ENCODE measurements around the gene C1orf21.

The C1orf21 gene

DNA sequence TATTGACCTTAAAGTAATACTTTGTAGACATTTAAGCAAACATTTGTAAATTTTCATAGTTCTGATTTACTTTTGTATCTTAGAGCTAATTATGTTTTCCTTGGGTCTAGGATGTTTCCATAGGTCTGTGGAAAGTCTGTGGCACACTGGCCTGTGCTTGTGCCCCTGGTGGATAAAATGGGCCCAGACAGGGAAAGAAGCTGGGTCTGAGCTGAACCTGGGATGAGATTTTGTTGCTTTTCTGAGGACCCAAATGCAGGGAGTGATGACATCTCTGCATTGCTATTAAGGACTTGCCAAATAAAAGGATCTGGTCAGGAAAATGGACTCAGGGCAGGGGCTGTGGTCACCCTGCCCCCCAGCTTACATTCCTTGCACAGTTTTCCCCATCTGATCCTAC, 41.8 kb downstream of the C1orf21 start:
- TF ChIP-seq RARB (CRISPR knock-in tag; IDR thresholded peaks at IDR 0.05) (no peak), SNAI2 (CRISPR knock-in tag; IDR thresholded peaks at IDR 0.05) (no peak), ZNF70 (CRISPR knock-in tag; IDR thresholded peaks at IDR 0.05) (no peak), BACH2 (CRISPR knock-in tag; IDR thresholded peaks at IDR 0.05; ENCODE audit: borderline replicate concordance) (no peak)
- no peak for ATAC-seq

DNA sequence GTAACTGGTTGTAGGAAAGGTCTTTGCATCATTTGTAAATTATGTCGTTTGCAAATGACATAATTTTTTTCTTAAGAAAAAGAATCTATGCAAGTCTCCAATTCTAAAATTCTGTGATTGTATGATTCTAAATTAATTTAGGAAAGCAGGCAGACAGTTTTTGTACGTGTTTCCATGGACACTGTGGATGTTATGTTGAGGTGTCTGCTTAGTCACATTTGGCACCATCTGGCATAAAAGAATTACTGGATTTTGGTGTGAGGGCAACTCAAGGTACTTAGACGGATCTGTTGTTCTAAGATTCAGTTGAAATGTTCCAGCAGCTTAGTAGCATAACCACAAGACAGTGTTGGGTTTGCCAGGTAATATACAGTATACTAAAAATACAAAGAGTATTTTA, 42.5 kb downstream of the C1orf21 start:
- ATAC-seq = no peak

DNA sequence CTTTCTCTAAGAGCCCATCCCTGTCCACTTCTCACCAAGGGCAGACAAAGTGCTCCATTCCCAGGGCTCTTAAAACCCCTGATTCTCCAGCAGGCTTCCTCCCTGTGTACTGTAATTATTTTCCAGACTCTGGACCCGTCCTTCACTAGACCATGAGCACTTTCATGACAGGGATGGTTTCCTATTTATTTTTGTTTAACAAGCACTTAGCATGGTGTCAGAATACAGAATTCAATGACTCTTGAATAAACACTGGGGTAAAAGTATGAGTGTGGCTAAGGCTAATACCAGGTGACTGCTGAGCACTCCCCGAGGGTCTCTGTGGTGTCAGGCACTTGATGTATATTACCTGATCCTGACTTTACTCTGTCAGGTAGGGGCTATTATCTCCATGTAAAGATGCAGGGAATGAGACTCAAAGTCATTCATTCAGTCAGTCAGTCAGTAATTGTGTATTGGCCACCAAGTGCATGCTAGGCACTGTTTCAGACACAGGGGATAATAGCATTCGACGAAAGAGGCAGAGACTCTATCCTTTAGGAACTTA, 47.2 kb downstream of the C1orf21 start:
- ATAC-seq = no peak
- TF ChIP-seq GLIS3 (CRISPR knock-in tag; IDR thresholded peaks at IDR 0.05) = no peak
- TF ChIP-seq BACH2 (CRISPR knock-in tag; IDR thresholded peaks at IDR 0.05; ENCODE audit: borderline replicate concordance) = no peak
- TF ChIP-seq ZC3H10 (CRISPR knock-in tag; IDR thresholded peaks at IDR 0.05) = no peak
- TF ChIP-seq RARB (CRISPR knock-in tag; IDR thresholded peaks at IDR 0.05) = no peak
- TF ChIP-seq, protein P1, sequence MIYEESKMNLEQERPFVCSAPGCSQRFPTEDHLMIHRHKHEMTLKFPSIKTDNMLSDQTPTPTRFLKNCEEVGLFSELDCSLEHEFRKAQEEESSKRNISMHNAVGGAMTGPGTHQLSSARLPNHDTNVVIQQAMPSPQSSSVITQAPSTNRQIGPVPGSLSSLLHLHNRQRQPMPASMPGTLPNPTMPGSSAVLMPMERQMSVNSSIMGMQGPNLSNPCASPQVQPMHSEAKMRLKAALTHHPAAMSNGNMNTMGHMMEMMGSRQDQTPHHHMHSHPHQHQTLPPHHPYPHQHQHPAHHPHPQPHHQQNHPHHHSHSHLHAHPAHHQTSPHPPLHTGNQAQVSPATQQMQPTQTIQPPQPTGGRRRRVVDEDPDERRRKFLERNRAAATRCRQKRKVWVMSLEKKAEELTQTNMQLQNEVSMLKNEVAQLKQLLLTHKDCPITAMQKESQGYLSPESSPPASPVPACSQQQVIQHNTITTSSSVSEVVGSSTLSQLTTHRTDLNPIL (CRISPR knock-in tag; IDR thresholded peaks at IDR 0.05; ENCODE audit: low read depth) = no peak
- no peak for TF ChIP-seq ZNF70 (CRISPR knock-in tag; IDR thresholded peaks at IDR 0.05)
- no peak for TF ChIP-seq TOX (CRISPR knock-in tag; IDR thresholded peaks at IDR 0.05; ENCODE audit: borderline replicate concordance)
- TF ChIP-seq ZFP3 (CRISPR knock-in tag; IDR thresholded peaks at IDR 0.05) = no peak

More for the DNA sequence above, 42.5 kb downstream of the C1orf21 start:
- TF ChIP-seq, protein P1 (CRISPR knock-in tag; IDR thresholded peaks at IDR 0.05; ENCODE audit: low read depth) = no peak
- TF ChIP-seq, protein P2, sequence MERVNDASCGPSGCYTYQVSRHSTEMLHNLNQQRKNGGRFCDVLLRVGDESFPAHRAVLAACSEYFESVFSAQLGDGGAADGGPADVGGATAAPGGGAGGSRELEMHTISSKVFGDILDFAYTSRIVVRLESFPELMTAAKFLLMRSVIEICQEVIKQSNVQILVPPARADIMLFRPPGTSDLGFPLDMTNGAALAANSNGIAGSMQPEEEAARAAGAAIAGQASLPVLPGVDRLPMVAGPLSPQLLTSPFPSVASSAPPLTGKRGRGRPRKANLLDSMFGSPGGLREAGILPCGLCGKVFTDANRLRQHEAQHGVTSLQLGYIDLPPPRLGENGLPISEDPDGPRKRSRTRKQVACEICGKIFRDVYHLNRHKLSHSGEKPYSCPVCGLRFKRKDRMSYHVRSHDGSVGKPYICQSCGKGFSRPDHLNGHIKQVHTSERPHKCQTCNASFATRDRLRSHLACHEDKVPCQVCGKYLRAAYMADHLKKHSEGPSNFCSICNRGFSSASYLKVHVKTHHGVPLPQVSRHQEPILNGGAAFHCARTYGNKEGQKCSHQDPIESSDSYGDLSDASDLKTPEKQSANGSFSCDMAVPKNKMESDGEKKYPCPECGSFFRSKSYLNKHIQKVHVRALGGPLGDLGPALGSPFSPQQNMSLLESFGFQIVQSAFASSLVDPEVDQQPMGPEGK (CRISPR knock-in tag; IDR thresholded peaks at IDR 0.05; ENCODE audit: borderline replicate concordance) = no peak
- TF ChIP-seq CSDC2 (CRISPR knock-in tag; IDR thresholded peaks at IDR 0.05) = no peak
- TF ChIP-seq, protein P3, sequence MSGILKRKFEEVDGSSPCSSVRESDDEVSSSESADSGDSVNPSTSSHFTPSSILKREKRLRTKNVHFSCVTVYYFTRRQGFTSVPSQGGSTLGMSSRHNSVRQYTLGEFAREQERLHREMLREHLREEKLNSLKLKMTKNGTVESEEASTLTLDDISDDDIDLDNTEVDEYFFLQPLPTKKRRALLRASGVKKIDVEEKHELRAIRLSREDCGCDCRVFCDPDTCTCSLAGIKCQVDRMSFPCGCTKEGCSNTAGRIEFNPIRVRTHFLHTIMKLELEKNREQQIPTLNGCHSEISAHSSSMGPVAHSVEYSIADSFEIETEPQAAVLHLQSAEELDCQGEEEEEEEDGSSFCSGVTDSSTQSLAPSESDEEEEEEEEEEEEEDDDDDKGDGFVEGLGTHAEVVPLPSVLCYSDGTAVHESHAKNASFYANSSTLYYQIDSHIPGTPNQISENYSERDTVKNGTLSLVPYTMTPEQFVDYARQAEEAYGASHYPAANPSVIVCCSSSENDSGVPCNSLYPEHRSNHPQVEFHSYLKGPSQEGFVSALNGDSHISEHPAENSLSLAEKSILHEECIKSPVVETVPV (CRISPR knock-in tag; IDR thresholded peaks at IDR 0.05) = no peak
- TF ChIP-seq ZNF565 (CRISPR knock-in tag; conservative IDR thresholded peaks at IDR 0.05; ENCODE audit: low read depth) = no peak
- TF ChIP-seq ZFP3 (CRISPR knock-in tag; IDR thresholded peaks at IDR 0.05) = no peak
- no peak for TF ChIP-seq RARB (CRISPR knock-in tag; IDR thresholded peaks at IDR 0.05)
- TF ChIP-seq, protein P4, sequence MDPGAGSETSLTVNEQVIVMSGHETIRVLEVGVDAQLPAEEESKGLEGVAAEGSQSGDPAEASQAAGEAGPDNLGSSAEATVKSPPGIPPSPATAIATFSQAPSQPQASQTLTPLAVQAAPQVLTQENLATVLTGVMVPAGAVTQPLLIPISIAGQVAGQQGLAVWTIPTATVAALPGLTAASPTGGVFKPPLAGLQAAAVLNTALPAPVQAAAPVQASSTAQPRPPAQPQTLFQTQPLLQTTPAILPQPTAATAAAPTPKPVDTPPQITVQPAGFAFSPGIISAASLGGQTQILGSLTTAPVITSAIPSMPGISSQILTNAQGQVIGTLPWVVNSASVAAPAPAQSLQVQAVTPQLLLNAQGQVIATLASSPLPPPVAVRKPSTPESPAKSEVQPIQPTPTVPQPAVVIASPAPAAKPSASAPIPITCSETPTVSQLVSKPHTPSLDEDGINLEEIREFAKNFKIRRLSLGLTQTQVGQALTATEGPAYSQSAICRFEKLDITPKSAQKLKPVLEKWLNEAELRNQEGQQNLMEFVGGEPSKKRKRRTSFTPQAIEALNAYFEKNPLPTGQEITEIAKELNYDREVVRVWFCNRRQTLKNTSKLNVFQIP (CRISPR knock-in tag; IDR thresholded peaks at IDR 0.05; ENCODE audit: borderline replicate concordance, low read depth) = no peak

DNA sequence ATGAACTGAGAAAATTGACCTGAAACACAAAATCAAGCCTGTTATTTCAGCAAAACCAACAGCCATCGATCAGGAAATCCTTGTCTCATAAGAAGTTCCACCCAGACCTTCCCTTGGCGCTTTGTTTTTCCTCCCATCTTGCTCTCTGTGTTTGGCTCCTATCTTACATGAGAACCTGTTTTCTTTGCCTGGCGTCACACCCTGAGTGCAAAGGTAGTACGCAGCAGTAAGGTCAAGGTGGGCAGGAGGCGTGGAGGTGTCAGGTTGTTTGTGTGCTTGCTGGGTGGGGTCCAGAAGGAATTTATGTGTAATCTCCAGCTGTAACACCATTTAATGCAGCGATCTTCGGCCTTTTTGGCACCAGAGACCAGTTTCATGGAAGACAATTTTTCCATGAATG, 50.5 kb downstream of the C1orf21 start:
- ATAC-seq = no peak
- TF ChIP-seq GLIS3 (CRISPR knock-in tag; IDR thresholded peaks at IDR 0.05) (no peak), PPARA (CRISPR knock-in tag; IDR thresholded peaks at IDR 0.05; ENCODE audit: borderline replicate concordance) (no peak)

DNA sequence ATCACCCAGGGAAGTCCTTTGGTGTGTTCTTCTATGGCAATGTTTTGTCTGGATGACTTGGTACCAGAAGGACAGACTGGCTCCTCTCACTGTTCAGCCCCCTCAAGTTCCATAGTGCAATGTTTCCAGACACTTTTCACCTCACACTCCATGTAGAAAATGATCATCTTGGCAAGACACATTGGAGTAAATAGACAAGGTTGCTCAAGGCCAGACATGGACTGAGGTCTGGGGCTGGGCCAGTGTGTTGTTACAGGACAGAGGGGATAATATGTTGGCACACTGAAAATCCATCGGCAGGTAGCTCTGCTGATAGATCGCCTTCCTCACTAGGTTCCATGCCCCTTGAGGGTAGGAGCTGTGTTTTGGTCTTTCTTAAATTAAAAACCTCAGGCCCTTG, 51.5 kb downstream of the C1orf21 start:
- no peak for ATAC-seq
- no peak for TF ChIP-seq BACH2 (CRISPR knock-in tag; IDR thresholded peaks at IDR 0.05; ENCODE audit: borderline replicate concordance)
- no peak for TF ChIP-seq ZFP3 (CRISPR knock-in tag; IDR thresholded peaks at IDR 0.05)
- TF ChIP-seq, protein P3 (CRISPR knock-in tag; IDR thresholded peaks at IDR 0.05) = no peak
- TF ChIP-seq, protein P4 (CRISPR knock-in tag; IDR thresholded peaks at IDR 0.05; ENCODE audit: borderline replicate concordance, low read depth) = no peak
- no peak for TF ChIP-seq PPARA (CRISPR knock-in tag; IDR thresholded peaks at IDR 0.05; ENCODE audit: borderline replicate concordance)
